ENCODE data around the gene SLC29A4. TPM values are rescaled to one million over a fixed set of nuclear protein-coding genes. Genes with fewer than 3 reads are reported as not detected.

SLC29A4 gene
- total RNA-seq, 1 experiment from 2014 or later: 27.7 TPM

- Histone ChIP-seq H3K36me3 (ENCODE audit: insufficient read depth, low read length, poor library complexity, severe bottlenecking) (peaks cover 34% of the 10 kb centered on the region), H3K4me3 (ENCODE audit: low read depth, low read length, poor library complexity, severe bottlenecking) (no peak overlapping the region), H3K27me3 (replicated peaks; ENCODE audit: insufficient read depth, low read depth, low read length, poor library complexity) (no peaks in the 10 kb centered on the region), H3K27ac (ENCODE audit: low read depth, low read length, poor library complexity, severe bottlenecking) (no peak overlapping the region), H3K4me1 (ENCODE audit: insufficient read depth, low read length, poor library complexity, severe bottlenecking) (no peaks in the 10 kb centered on the region), H3K9me3 (ENCODE audit: low read depth, low read length, poor library complexity, severe bottlenecking) (no peaks in the 10 kb centered on the region)
- intact Hi-C loops (cut with micrococcal nuclease; ENCODE audit: unreplicated experiment): no loop called here
- no TSS peak for BruUV-seq (replicated peaks)
- ChIA-PET CTCF (no interaction called here), POLR2A (ENCODE audit: low non-redundant PET) (no interaction called here)
- TF ChIP-seq CTCF (conservative IDR thresholded peaks at IDR 0.05; ENCODE audit: low read depth, low read length) (no peak), EZH2 (IDR thresholded peaks at IDR 0.05; ENCODE audit: borderline replicate concordance, low read depth, low read length, poor library complexity, severe bottlenecking) (no peak)
- no peak for DNase-seq (ENCODE audit: low spot score)
Observed at GRCh38 chr7:5324961-5325360, 42.2 kb downstream of the SLC29A4 start.

GRCh38 chr7:5330288-5330687 lies 47.5 kb downstream of the SLC29A4 start:
- peaks cover 40% of the 10 kb centered on the region for H3K36me3 ChIP-seq (ENCODE audit: insufficient read depth, low read length, poor library complexity, severe bottlenecking)
- ChIA-PET POLR2A (ENCODE audit: low non-redundant PET) (no interaction called here), CTCF (no interaction called here)
- H3K4me3 ChIP-seq (ENCODE audit: low read depth, low read length, poor library complexity, severe bottlenecking): no peak overlapping the region
- DNase-seq (ENCODE audit: low spot score): no peak
- H3K27me3 ChIP-seq (replicated peaks; ENCODE audit: insufficient read depth, low read depth, low read length, poor library complexity): no peaks in the 10 kb centered on the region
- no peaks in the 10 kb centered on the region for H3K4me1 ChIP-seq (ENCODE audit: insufficient read depth, low read length, poor library complexity, severe bottlenecking)
- no peaks in the 10 kb centered on the region for H3K9me3 ChIP-seq (ENCODE audit: low read depth, low read length, poor library complexity, severe bottlenecking)
- BruUV-seq (replicated peaks): no TSS peak
- no peak overlapping the region for H3K27ac ChIP-seq (ENCODE audit: low read depth, low read length, poor library complexity, severe bottlenecking)
- intact Hi-C loops (cut with micrococcal nuclease; ENCODE audit: unreplicated experiment): no loop called here
- TF ChIP-seq EZH2 (IDR thresholded peaks at IDR 0.05; ENCODE audit: borderline replicate concordance, low read depth, low read length, poor library complexity, severe bottlenecking) (no peak), CTCF (conservative IDR thresholded peaks at IDR 0.05; ENCODE audit: low read depth, low read length) (no peak)

- Histone ChIP-seq H3K36me3 (ENCODE audit: insufficient read depth, low read length, poor library complexity, severe bottlenecking) (peaks cover 37% of the 10 kb centered on the region), H3K9me3 (ENCODE audit: low read depth, low read length, poor library complexity, severe bottlenecking) (no peaks in the 10 kb centered on the region), H3K4me3 (ENCODE audit: low read depth, low read length, poor library complexity, severe bottlenecking) (no peak overlapping the region), H3K4me1 (ENCODE audit: insufficient read depth, low read length, poor library complexity, severe bottlenecking) (no peaks in the 10 kb centered on the region), H3K27me3 (replicated peaks; ENCODE audit: insufficient read depth, low read depth, low read length, poor library complexity) (no peaks in the 10 kb centered on the region), H3K27ac (ENCODE audit: low read depth, low read length, poor library complexity, severe bottlenecking) (no peak overlapping the region)
- BruUV-seq (replicated peaks): no TSS peak
- TF ChIP-seq CTCF (conservative IDR thresholded peaks at IDR 0.05; ENCODE audit: low read depth, low read length) (no peak), EZH2 (IDR thresholded peaks at IDR 0.05; ENCODE audit: borderline replicate concordance, low read depth, low read length, poor library complexity, severe bottlenecking) (no peak)
- POLR2A ChIA-PET (ENCODE audit: low non-redundant PET): no interaction called here
- intact Hi-C loops (cut with micrococcal nuclease; ENCODE audit: unreplicated experiment): no loop called here
- no peak for DNase-seq (ENCODE audit: low spot score)
- CTCF ChIA-PET: no interaction called here
Observed at GRCh38 chr7:5332579-5332978, 49.8 kb downstream of the SLC29A4 start.

Data from A673 (cell line).